Mesothelial cell of epicardium (in vitro differentiated cells): Measurements from ENCODE around the gene UBR4. TPM values are rescaled to one million over a fixed set of nuclear protein-coding genes. Genes with fewer than 3 reads are reported as not detected.

Experiments used
- DNase-seq, 2 experiments: peaks; one replicate each; pipeline ENCODE4 v3.0.0; 2021; ENCODE audit warnings: low spot score in 2 of 2; ENCODE audit not compliant: unreplicated experiment in 2 of 2
- H3K27ac Mint-ChIP-seq: 2 replicates; pipeline ENCODE4 v1.8.0; 2021; ENCODE audit warnings: mixed read lengths
- H3K27me3 Mint-ChIP-seq: 2 replicates; pipeline ENCODE4 v1.8.0; 2021; ENCODE audit warnings: low read depth, mixed read lengths
- H3K36me3 Mint-ChIP-seq: 2 replicates; pipeline ENCODE4 v1.8.0; 2021; ENCODE audit warnings: mixed read lengths
- H3K4me1 Mint-ChIP-seq: 2 replicates; pipeline ENCODE4 v1.8.0; 2021; ENCODE audit warnings: mixed read lengths
- H3K4me3 Mint-ChIP-seq: 2 replicates; pipeline ENCODE4 v1.8.0; 2021; ENCODE audit warnings: mild to moderate bottlenecking, moderate library complexity, mixed read lengths
- H3K9me3 Mint-ChIP-seq: 2 replicates; pipeline ENCODE4 v1.8.0; 2021; ENCODE audit warnings: mixed read lengths
- total RNA-seq: library from RNA; stranded (reverse); gene quantifications from 3 replicates; pipeline ENCODE4 v1.2.1, GENCODE V29; 2021
- TF ChIP-seq, protein P1 (sequence below): fragments of 200-600 bp; sonication (generic); IDR thresholded peaks from one replicate; pipeline ENCODE4 v1.5.0; 2021; ENCODE audit warnings: antibody characterized with exemption; ENCODE audit not compliant: unreplicated experiment

The UBR4 gene
- total RNA-seq, 1 donor from 2014 or later: 222 TPM

DNA sequence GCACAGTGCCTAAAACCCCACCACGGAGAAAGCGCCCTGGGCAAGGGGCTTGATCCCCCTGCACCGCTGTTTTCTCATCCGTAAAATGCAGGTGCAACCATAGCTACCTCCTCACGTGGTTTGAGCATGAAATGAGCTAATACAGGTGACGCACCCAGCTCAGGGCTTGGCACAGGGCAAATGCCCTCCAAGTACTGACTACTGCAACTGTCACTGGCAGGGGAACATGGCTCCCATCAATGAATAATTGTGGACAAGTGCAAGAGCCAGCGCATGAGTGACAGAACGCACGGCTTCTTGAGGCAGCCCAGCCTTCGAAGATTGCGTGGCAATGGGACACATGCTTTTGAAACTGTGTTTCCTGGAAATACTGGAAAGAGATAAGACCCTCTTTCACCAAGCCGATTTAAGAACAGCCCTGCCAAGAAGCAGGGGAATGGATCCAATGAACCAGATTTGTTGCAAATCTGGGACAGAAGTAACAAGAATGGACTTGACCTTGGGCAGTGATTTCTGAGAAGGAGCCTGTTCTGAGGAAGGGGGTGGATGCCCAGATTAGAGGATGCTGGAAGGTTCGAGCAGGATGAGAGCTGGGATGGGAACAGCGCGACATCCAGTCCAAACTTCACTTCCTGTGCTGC lies 160.8 kb downstream of the UBR4 start:
- no peak overlapping the region for H3K4me3 Mint-ChIP-seq
- no peaks in the 10 kb centered on the region for H3K9me3 Mint-ChIP-seq

DNA sequence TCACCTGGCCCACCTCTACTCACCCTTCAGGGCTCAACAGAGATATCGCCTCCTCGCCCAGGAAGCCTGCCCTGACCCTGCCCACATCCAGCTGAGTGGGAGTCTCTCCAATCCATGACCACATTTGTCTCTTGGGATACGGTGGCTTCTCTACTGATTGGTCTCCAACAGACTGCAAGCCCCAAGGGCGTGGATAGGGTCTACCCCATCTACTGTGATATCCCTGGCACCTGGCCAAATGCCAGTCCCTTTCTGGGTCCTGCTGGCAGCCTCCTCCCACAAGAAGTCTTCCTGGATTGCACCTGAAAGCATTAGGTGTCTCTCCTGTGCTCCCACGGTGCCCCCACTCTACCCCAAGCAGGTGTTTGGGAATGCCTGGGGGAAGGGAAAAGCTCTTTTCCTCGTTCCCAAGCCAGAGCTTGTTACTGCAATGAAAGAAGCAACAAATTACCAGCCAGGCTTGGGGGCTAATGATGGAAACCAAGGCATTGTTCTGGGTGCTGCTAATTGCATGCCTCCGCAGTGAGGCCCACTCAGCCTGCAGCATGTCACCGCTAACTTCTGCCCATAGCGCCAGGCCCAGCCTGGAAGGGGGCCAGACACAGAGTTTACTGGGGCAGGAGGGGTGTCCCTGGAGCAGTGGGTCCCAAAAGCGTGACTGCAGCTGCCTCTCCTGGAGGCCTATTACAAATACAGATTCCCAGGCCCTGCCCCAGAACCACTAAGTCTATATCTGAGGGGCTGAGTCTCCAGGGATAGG lies 162.9 kb downstream of the UBR4 start:
- Mint-ChIP-seq H3K36me3 (no peaks in the 10 kb centered on the region), H3K4me3 (no peak overlapping the region), H3K27ac (no peak overlapping the region), H3K9me3 (no peaks in the 10 kb centered on the region), H3K4me1 (no peaks in the 10 kb centered on the region), H3K27me3 (peaks cover 9% of the 10 kb centered on the region)
- TF ChIP-seq, protein P1, sequence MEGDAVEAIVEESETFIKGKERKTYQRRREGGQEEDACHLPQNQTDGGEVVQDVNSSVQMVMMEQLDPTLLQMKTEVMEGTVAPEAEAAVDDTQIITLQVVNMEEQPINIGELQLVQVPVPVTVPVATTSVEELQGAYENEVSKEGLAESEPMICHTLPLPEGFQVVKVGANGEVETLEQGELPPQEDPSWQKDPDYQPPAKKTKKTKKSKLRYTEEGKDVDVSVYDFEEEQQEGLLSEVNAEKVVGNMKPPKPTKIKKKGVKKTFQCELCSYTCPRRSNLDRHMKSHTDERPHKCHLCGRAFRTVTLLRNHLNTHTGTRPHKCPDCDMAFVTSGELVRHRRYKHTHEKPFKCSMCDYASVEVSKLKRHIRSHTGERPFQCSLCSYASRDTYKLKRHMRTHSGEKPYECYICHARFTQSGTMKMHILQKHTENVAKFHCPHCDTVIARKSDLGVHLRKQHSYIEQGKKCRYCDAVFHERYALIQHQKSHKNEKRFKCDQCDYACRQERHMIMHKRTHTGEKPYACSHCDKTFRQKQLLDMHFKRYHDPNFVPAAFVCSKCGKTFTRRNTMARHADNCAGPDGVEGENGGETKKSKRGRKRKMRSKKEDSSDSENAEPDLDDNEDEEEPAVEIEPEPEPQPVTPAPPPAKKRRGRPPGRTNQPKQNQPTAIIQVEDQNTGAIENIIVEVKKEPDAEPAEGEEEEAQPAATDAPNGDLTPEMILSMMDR: no peak
- DNase-seq: no peak

More for the DNA sequence above, 160.8 kb downstream of the UBR4 start:
- DNase-seq: no peak
- Mint-ChIP-seq H3K27ac (no peak overlapping the region), H3K27me3 (peaks cover 16% of the 10 kb centered on the region), H3K36me3 (no peaks in the 10 kb centered on the region), H3K4me1 (no peaks in the 10 kb centered on the region)
- TF ChIP-seq, protein P1: no peak

DNA sequence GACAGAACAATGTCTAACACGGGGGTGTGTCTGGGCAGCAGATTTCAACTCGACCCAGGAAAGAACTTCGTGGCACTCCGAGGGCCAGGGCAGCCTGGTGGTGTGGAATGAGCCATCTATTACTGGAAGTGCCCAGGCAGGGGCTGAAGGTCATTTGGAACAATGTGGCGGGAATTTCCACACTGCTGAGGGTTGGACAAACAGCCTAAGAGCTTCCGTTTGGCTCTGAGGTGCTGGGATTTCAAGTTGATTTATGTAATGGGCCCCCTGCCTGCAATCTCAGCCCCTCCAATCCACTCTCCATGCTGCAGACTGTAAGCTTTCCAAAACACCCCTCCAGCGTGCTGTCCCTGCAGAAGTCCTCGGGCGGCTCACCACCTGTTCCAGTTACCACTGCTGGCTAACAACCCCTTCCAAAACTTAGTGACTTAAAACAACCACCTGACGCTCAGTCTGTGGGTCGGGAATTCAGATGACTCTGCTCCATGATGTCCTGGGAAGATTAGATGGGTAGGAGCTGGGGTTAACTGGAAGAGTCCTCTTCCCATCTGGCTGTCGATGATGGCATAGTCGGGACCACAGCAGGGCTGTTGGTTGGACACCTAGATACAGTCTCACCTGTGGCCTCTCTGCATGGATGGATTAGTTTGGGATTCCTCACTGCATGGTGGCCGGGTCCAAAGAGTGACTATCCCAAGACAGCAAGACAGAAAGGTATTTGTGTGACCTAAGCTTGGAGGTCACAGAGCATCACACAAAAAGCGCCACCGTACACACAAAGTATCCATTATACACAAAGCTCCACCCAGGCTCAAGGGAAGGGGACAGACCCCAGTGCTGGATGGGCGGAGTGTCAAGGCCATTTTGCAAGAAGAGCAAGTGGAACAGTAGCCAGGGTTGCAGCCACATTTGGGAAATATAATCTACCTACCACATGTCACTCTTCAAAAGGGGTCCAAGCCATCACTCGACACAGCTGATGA lies 163.9 kb downstream of the UBR4 start:
- DNase-seq: no peak
- Mint-ChIP-seq H3K36me3 (no peaks in the 10 kb centered on the region), H3K4me3 (no peak overlapping the region), H3K27me3 (peaks cover 15% of the 10 kb centered on the region), H3K4me1 (no peaks in the 10 kb centered on the region), H3K9me3 (no peaks in the 10 kb centered on the region), H3K27ac (no peak overlapping the region)
- TF ChIP-seq, protein P1: no peak

DNA sequence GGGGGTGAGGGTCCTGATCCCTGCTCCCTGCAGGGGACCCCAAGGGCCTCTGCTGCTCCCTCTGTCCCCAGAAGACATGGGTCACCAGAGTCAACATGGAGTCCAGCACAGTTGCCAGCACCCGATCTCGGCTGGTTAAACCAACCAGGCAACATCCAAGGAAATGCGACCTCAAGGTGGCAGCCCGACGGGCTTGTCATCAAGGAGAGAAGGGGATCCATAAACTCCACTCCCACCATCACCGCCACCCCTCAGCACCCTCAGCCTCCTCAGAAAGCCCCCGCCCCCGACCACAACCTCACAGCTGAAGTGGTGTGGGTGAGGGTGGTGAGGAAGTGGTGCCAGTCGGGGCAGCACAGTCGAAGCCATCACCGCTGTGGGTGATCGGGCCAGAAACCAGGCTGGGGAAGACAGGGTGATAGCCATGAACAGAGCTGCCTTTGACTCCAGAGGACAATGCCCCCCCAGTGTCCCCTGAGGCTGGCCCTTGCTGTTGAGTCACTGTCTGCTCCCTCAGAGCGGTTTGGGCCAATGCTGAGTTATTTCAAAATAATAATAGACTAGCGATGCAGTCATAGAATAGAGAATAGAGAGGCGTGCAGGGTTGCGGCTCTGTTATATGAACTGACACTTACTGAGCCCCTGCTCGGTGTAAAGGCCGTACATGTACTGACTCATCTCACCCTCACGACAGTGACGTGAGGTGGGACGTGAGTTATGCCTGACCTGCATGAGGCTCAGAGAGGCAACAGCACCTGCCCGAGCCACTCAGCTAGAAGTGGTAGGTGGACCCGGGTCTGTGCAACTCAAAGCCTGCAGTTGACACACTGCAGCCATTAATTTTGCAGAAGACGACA lies 164.9 kb downstream of the UBR4 start:
- H3K4me1 Mint-ChIP-seq: no peaks in the 10 kb centered on the region
- no peaks in the 10 kb centered on the region for H3K9me3 Mint-ChIP-seq
- no peak overlapping the region for H3K27ac Mint-ChIP-seq
- no peaks in the 10 kb centered on the region for H3K36me3 Mint-ChIP-seq
- DNase-seq: no peak
- TF ChIP-seq, protein P1: no peak
- H3K4me3 Mint-ChIP-seq: no peak overlapping the region
- H3K27me3 Mint-ChIP-seq: peaks cover 23% of the 10 kb centered on the region

DNA sequence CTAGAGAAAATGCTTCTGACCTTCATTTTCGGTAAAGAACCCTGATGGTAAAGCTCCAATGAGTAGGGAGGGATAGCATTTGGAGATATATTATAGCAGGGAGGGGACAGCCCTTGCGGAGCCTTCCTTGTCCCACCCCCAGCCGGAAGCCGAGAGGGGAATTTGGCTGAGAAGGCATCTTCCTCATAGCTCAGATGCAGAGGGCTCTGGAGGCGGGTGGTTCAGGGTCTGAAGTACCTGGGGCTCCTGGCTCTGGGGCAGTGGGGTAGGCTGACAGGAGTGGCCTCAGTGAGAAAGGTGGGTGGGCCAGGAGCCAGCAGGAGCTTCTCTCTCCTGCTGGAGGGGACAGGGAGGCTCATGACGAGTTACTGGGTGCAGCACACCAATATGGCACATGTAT lies 165.6 kb downstream of the UBR4 start:
- no peaks in the 10 kb centered on the region for H3K4me1 Mint-ChIP-seq
- H3K9me3 Mint-ChIP-seq: no peaks in the 10 kb centered on the region
- peaks cover 28% of the 10 kb centered on the region for H3K27me3 Mint-ChIP-seq
- H3K4me3 Mint-ChIP-seq: no peak overlapping the region
- TF ChIP-seq, protein P1: no peak
- no peak for DNase-seq
- H3K27ac Mint-ChIP-seq: no peak overlapping the region
- no peaks in the 10 kb centered on the region for H3K36me3 Mint-ChIP-seq
